Activated T-cell treated with anti-CD3 and anti-CD28 coated beads, Interleukin-2, amount 50 U/mL, for 24 hours (primary cell): ENCODE results near the gene PARN.
"Not testable (repeated sequence)": the region's sequence is repeated elsewhere in the genome, so short reads cannot be mapped to it uniquely, and the experiment has no call there.

Source experiments
- DNase-seq: peaks from one replicate; pipeline ENCODE4 v3.0.0-alpha.2; 2020
- H3K27ac Mint-ChIP-seq: 2 replicates; pipeline ENCODE4 v1.8.0; 2020; ENCODE audit warnings: mild to moderate bottlenecking, mixed read lengths
- H3K27me3 Mint-ChIP-seq: 2 replicates; pipeline ENCODE4 v1.8.0; 2020; ENCODE audit warnings: mixed read lengths
- H3K36me3 Mint-ChIP-seq: 2 replicates; pipeline ENCODE4 v1.8.0; 2020; ENCODE audit warnings: low read depth, mixed read lengths
- H3K4me1 Mint-ChIP-seq: 2 replicates; pipeline ENCODE4 v1.8.0; 2020; ENCODE audit warnings: low read depth, mixed read lengths
- H3K4me3 Mint-ChIP-seq: 2 replicates; pipeline ENCODE4 v1.8.0; 2020; ENCODE audit warnings: mild to moderate bottlenecking, moderate library complexity, mixed read lengths
- H3K9me3 Mint-ChIP-seq: 2 replicates; pipeline ENCODE4 v1.8.0; 2020; ENCODE audit warnings: mixed read lengths

PARN gene

DNA sequence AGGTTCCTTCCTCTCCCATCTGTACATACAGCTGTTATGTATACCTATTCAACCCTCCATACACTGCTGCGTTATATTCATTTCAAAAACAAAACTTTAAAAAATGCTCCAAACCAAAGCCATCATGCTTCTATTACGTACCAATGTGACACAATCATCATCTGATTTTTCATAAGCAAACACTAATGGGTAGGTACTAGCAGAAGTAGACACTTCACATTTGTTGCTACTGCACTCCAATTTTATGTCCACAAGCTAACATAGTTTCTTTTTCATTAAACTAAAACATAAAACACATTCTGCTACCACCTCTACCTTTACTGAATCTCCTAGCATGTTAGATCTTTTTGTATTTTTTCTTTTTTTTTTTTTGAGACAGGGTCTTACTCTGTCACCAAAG lies 57.5 kb downstream of the PARN start:
- Mint-ChIP-seq H3K4me3 (no peak overlapping the region), H3K36me3 (peaks cover 70% of the 10 kb centered on the region), H3K27ac (no peak overlapping the region), H3K9me3 (peaks cover 3% of the 10 kb centered on the region), H3K4me1 (no peaks in the 10 kb centered on the region), H3K27me3 (no peaks in the 10 kb centered on the region)
- DNase-seq: no peak

DNA sequence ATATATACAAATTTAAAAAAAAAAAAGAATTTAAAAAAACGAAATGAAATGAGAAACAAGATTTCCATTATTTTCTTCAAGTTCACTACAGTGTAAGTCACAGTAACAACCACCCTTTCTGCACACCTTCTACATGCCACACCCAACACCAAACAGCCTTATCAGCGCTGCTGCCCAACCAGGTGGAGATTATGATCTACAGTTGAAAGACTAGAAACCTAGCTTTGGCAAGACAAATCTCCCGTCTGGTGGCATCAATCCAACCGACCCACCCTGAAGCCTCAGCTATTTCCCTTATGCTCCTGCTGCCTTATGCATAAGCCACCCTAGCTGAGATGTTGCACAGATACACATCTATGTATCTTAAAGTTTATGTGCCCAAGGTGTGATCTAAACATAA lies 60.8 kb downstream of the PARN start:
- Mint-ChIP-seq H3K36me3 (peaks cover 49% of the 10 kb centered on the region), H3K4me3 (no peak overlapping the region), H3K27me3 (no peaks in the 10 kb centered on the region), H3K27ac (no peak overlapping the region), H3K4me1 (peaks cover 9% of the 10 kb centered on the region), H3K9me3 (no peaks in the 10 kb centered on the region)
- DNase-seq: no peak

DNA sequence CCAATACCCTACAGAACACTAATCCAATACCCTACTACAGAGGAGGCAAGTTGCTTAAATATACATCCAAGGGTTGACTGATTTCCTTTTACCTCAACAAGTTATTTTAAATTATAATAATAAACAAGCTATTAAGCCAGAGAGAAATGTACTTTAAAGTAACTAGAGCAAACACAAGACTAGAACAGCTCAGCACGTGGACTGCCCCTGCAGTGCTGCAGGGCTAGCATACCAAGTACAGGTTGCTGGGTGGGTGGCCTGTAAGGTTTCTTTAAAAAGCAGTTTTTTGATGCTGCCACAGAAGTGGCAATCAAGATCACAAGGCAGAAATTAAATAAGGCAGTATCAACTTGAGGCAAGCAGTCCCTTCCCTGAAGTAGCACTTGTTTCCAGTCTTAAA lies 63.5 kb downstream of the PARN start:
- Mint-ChIP-seq H3K4me3 (no peak overlapping the region), H3K27ac (peak overlapping the region; percentile 2), H3K4me1 (peaks cover 9% of the 10 kb centered on the region), H3K27me3 (no peaks in the 10 kb centered on the region), H3K36me3 (peaks cover 42% of the 10 kb centered on the region), H3K9me3 (no peaks in the 10 kb centered on the region)
- no peak for DNase-seq

DNA sequence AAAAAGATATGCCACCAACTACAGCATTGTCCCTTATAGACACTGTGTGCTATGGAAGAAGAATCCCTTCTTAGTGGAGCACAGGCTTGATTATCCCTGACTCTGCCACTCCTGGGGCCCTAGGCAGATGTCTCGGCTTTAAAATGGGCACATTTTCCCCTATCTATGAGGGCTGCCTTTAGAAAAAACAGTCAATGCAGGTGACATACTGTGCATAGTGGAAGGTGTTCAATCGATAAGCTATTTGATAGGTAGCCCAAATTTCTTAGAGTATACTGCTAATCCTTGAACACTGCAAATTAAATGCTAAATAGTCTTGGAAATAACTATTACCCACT lies 64.4 kb downstream of the PARN start:
- H3K27ac Mint-ChIP-seq: no peak overlapping the region
- H3K4me3 Mint-ChIP-seq: no peak overlapping the region
- H3K9me3 Mint-ChIP-seq: no peaks in the 10 kb centered on the region
- peaks cover 44% of the 10 kb centered on the region for H3K36me3 Mint-ChIP-seq
- no peaks in the 10 kb centered on the region for H3K27me3 Mint-ChIP-seq
- peaks cover 9% of the 10 kb centered on the region for H3K4me1 Mint-ChIP-seq
- no peak for DNase-seq

DNA sequence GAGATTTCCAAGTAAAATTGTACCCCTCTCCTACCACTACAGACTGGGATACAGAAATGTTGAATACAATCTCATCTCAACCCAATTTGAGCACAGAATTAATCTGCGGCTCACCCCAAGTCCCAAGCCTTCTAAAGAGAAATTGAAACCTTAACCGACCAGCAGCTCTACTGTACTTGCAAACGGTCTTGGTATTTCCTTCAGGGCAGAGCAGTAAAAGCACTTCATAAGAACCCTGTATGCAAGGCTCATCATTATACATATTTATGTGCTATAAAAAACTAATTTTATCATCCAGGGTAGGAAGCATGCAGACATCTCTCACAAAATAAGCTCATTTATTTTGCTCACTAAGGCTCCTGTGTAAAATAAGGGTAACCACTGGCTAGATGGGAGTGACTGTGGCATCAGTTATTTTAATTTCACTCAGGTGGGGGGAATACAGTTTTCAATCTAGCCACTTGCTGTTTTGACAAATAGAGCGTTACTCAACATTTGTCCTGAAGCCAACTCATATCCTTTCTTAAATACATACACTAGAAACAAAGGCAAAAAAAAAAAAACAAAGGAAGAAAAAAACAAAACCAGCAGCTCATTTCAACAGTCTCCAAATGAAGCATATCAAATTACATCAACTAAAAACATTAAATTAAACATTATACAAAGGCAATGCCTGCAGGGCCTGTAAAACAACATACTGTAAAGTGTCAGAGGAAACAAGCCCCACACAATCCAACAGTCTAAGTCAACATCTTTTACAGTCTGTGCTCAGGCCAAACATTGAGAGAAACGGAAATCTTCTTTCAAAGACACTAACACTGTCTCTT lies 65.0 kb downstream of the PARN start:
- no peak overlapping the region for H3K4me3 Mint-ChIP-seq
- H3K27ac Mint-ChIP-seq: peak overlapping the region; percentile 66
- DNase-seq: no peak
- H3K36me3 Mint-ChIP-seq: peaks cover 49% of the 10 kb centered on the region
- H3K4me1 Mint-ChIP-seq: peaks cover 9% of the 10 kb centered on the region
- no peaks in the 10 kb centered on the region for H3K27me3 Mint-ChIP-seq
- no peaks in the 10 kb centered on the region for H3K9me3 Mint-ChIP-seq

DNA sequence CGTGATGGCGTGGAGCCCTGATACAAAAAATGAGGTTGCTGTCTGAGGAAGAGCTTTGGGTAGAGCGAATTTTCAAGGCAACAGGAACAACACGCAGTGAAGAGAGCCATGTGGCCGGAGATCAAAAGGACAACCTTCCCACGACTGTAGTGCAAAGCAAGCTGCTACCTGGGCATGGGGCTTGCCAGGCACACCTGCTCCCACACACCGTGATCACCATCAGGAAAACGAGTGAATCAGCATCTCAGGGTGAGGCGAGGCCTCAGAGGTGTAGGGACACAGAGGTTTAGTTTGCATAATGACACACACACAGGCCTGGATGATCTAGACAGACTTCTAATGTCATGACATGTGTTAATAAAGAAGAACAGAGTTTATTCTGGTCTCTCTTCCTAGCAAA lies 65.7 kb downstream of the PARN start:
- H3K27ac Mint-ChIP-seq: peak overlapping the region; percentile 3

DNA sequence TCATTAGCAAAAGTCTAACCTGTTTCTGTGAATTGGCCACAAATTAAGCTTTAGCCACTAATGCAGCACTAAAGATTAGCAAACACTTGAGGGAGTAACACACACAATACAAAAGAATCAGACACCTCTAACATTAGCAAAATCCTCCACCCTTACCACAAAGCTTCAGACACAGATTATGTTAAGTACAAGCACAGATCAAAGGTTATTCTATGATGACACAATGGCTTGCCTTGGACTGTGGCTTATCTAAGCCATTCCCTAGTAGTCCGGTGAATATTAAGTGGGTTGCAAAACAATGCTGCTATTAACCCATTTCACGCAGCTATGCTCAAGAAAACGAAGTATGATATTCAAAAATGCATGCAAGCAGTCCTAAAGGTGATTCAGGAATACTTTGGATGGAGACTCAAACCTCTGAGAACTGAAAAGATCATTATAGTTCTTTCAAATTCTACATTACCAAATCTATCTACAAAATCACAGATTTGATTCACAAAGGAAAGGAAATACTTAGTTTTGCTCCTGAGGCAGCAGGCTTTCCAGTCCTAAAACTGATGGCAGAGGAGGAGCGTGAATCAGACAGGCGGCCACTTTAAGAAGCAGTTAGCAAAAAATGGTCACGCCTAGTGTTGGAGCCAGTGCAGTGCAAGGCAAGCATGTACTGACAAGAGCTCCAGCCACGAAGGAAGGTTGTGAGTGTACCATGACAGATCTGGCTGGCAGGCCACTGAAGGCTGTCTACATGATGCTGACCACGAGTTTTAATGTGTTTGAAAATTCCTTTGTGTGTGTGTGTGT lies 67.2 kb downstream of the PARN start:
- Mint-ChIP-seq H3K27ac (peak overlapping the region; percentile 32), H3K36me3 (peaks cover 52% of the 10 kb centered on the region), H3K4me1 (peaks cover 9% of the 10 kb centered on the region), H3K9me3 (no peaks in the 10 kb centered on the region), H3K27me3 (no peaks in the 10 kb centered on the region), H3K4me3 (no peak overlapping the region)
- DNase-seq: no peak

More for the DNA sequence above, 65.7 kb downstream of the PARN start:
- Mint-ChIP-seq H3K27me3 (no peaks in the 10 kb centered on the region), H3K9me3 (no peaks in the 10 kb centered on the region), H3K4me1 (peaks cover 9% of the 10 kb centered on the region), H3K4me3 (no peak overlapping the region), H3K36me3 (peaks cover 52% of the 10 kb centered on the region)
- DNase-seq: no peak

DNA sequence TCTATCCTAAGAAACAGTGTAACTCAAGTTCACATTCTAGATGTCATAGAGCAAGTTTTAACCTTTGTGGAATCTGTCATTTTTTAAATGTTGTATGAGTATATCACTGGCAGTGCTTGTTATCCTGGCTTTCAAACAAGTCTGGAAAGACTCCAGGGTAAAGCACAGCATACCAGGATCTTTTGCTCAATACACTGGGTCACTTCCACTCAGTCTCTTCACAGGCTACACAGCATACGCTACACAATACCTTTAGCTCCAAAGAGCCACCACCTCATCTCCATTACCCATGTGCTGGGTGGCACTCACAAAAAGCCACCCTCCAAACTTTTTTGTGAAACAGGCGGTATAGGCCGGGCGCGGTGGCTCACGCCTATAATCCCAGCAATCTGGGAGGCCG lies 69.5 kb downstream of the PARN start:
- Mint-ChIP-seq H3K9me3 (no peaks in the 10 kb centered on the region), H3K4me1 (peaks cover 10% of the 10 kb centered on the region), H3K36me3 (peaks cover 53% of the 10 kb centered on the region), H3K27me3 (no peaks in the 10 kb centered on the region), H3K27ac (no peak overlapping the region), H3K4me3 (no peak overlapping the region)
- no peak for DNase-seq

DNA sequence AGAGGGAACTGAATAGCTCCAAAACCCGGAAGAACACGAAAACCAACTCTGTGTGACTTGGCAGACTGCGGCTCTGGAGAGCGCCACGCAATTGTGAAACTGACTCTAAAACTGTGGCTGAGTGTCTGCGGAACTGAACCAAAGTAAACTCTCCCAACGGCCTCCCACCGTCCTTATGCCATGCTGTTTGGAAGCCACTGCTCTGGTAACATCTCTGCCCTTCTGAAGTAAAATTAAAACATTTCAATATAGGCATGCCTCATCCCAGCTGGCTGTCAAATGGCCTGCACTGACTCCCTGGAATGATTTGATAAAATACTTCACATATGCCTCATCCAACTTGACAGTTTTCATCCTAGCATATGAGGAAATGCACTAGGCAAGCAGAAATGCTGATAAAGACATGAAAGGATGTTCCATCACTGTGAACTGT lies 70.2 kb downstream of the PARN start:
- Mint-ChIP-seq H3K27me3 (no peaks in the 10 kb centered on the region), H3K4me1 (peaks cover 10% of the 10 kb centered on the region), H3K36me3 (peaks cover 59% of the 10 kb centered on the region), H3K4me3 (no peak overlapping the region), H3K9me3 (no peaks in the 10 kb centered on the region), H3K27ac (no peak overlapping the region)
- DNase-seq: no peak

DNA sequence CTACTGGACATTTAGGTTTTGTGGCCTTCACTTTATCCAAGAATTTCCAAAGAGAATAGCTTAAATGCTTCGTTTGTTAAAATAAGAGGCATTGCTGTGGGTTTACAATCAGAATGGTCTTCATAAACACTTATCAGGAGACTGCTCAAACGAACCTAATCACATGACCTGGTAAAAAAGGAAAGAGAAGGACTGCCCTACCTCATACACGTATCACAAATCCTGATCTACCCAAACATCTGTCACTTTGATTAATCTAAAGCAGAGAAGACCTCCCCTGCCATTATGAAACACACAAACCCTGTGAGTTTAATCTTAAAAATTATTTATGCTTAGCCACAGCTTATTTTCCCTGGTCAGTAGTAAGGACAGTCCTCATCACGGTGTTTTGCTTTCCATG lies 76.6 kb downstream of the PARN start:
- Mint-ChIP-seq H3K9me3 (no peaks in the 10 kb centered on the region), H3K4me1 (peaks cover 7% of the 10 kb centered on the region), H3K36me3 (peaks cover 78% of the 10 kb centered on the region), H3K4me3 (no peak overlapping the region), H3K27me3 (no peaks in the 10 kb centered on the region), H3K27ac (no peak overlapping the region)
- DNase-seq: no peak

DNA sequence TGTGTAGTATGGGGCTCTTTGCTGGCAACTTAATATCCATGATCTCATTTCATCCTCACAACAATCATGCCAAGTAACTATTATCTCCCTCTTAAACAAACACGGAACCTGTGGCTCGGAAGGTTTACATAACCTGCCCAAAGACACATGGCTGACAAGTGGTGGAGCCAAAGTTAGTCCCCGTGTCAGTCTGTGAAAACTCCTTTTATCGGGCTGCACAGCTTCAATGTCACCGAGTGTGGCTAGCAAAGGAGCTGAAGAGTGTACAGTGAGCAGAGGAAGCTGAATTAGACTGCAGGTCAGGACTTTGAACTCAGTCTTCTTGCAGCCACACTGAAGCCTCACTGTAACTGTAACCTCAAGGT lies 80.3 kb downstream of the PARN start:
- no peak for DNase-seq
- peaks cover 2% of the 10 kb centered on the region for H3K4me1 Mint-ChIP-seq
- H3K36me3 Mint-ChIP-seq: peaks cover 84% of the 10 kb centered on the region
- no peak overlapping the region for H3K27ac Mint-ChIP-seq
- no peak overlapping the region for H3K4me3 Mint-ChIP-seq
- no peaks in the 10 kb centered on the region for H3K9me3 Mint-ChIP-seq
- H3K27me3 Mint-ChIP-seq: no peaks in the 10 kb centered on the region

DNA sequence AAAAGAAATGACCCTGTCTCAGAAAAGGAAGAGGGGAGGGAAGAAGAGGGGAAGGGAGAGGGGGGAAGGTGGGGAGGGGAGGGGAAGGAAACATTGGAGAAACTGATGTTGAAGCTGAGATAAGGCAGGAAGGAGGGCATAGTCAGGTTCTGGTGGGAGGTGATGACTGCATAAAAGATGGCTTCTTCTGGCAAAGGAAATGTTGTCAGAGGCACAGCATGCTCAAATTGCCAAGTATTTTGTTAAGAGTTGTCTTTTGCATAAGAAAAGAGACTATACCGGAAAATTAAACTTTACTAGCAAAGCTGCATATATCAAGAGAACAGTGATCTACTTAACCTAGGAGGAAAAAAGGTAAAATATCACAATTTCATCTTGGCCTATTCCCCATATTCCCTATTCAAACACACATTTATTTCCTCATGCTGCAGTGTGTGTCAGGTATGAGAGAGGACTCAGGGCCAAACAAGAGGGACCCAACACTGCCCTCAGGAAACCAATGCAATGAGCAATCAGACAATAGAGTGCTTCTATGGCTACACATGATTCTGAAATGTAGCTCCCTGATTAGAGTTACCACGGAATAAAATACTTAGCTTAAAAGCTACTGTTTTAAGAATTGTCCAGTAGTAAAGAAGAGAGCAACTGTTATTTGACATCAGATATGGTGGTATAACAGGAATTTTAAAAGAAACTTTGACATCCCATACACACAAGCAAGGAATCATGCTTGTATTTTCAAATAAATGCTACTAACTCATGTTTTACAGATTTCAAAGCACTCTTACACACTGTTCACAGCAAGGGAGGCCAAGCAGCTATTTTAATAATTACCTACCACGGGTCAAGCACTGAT lies 80.9 kb downstream of the PARN start:
- no peaks in the 10 kb centered on the region for H3K9me3 Mint-ChIP-seq
- H3K4me1 Mint-ChIP-seq: peaks cover 2% of the 10 kb centered on the region

DNA sequence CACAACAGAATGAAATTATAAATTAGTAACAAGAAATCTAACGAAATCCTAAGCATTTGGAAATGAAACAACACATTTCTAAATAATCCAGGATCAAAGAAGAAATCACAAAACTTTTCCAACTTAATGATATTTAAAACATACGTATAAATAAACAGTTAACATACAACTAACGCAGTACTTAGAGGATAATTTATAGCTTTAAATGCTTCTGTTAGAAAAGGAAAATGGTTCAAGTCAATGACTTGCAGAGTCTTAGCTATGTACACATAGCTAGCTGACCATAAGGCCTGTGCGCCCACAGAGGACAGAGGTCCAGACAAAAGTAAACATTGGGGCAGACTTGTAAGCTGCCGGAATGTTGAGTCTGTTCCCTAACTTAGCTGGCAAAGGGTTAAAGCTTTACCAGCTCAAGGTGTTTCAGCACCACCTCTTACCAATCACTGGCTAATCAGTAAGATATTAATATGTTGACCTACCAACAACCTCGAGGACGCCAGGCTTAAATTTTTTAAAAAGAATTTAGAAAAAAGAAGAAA lies 84.6 kb downstream of the PARN start:
- Mint-ChIP-seq H3K4me1 (peaks cover 2% of the 10 kb centered on the region), H3K9me3 (peaks cover 2% of the 10 kb centered on the region), H3K27me3 (no peaks in the 10 kb centered on the region), H3K4me3 (no peak overlapping the region), H3K27ac (no peak overlapping the region), H3K36me3 (peaks cover 90% of the 10 kb centered on the region)
- DNase-seq: no peak

More for the DNA sequence above, 80.9 kb downstream of the PARN start:
- Mint-ChIP-seq H3K36me3 (peaks cover 86% of the 10 kb centered on the region), H3K27ac (no peak overlapping the region), H3K27me3 (no peaks in the 10 kb centered on the region), H3K4me3 (no peak overlapping the region)
- DNase-seq: no peak

DNA sequence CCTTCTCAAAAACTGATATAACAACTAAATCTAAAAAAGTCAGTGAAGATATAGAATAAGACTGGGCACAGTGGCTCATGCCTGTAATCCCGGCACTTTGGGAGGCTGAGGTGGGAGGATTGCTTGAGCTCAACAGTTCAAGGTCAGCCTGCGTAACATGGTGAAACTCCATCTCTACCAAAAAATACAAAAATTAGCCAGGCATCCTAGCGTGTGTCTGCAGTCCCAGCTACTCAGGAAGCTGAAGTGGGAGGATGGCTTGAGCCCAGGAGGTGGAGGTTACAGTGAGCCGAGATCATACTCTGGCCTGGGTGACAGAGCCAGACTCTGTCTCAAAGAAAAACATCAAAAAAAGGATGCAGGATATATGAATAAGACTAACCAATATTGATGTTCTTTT lies 85.2 kb downstream of the PARN start:
- DNase-seq, H3K4me3 Mint-ChIP-seq, H3K9me3 Mint-ChIP-seq, H3K27ac Mint-ChIP-seq, H3K27me3 Mint-ChIP-seq, H3K4me1 Mint-ChIP-seq: not testable (repeated sequence)
- peaks cover 88% of the 10 kb centered on the region for H3K36me3 Mint-ChIP-seq
